CD4-positive, alpha-beta T cell treated with Interleukin-17A for 1 hour (primary cell): Measurements from ENCODE around the gene MAP3K1.

Experiments
- DNase-seq: peaks from one replicate; pipeline ENCODE4 v3.0.0-alpha.2; 2020

MAP3K1 gene

DNA sequence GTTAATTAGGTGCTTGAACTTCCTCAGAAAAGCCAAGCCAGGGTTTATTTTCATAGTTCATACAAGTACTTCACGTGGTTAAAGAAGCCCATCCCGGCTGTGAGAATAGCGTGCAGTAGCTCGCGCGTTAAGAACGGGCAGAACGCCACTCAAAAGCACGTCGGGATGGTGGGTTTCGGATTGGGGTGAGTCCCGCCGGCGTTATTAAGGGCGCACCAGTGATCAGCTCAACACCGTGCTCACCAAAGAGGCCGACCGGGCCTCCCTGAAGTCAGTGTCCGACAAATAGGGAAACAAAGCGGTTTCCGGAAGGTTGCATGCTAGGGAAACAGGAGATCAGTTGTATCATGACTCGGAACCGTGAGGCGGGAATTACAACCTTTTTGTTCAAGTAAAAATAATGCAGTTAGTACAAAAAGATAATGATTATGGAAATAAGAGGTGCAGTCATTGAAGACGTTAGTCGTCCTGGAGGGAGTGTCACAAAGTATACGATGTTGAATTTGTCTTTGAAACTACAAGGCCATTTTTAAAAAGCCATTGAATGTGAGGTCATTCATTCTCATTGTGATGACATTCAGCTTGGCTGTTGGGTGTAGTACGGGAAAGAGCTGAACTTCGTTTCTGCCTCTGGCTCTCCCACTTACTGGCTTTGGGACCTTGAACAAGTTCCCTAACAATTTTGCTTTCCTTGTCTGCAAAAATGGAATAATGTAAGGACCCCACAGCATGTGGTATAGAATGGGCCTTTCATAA lies 95.0 kb downstream of the MAP3K1 start:
- DNase-seq: no peak

DNA sequence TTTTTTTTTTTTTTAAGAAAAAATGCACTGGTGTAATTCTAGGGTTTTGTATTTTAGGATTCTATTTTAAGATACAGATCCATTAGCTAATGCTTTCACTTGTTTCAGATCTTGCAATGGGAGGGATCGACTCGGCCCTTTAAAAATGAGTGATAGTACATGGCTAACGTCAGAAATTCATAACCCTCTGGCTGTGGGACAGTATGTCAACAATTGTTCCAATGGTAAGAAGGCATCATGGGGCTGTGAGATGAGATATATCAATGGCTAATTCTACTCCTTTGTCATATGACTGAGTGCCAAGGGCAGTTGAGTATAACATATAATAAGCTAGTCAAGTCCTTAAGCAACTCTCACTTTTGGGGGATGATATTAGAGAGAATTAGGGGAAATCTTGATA lies 98.4 kb downstream of the MAP3K1 start:
- no peak for DNase-seq

- no peak for DNase-seq
These were observed 99.3 kb downstream of the MAP3K1 start for GRCh38 chr5:56914678-56915077.

DNA sequence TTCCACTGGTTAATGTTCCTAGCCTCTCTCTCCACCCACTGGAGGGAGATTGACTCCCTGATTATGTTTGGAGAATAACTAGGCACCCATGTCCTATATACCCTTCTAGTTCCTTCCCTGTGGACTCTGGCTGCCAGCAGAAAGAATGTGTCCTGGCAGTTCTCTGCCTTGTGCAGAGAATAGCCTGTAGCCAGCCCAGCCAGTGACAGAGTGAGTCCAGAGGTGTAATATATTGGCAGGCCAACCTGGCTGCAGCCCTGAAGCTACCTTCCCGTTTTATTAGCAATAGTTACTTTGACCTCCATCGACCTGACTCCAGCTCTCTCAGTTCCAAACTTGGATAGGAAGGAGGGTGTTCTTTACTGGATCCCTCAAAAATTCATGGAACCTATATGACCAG lies 102.2 kb downstream of the MAP3K1 start:
- no peak for DNase-seq

DNA sequence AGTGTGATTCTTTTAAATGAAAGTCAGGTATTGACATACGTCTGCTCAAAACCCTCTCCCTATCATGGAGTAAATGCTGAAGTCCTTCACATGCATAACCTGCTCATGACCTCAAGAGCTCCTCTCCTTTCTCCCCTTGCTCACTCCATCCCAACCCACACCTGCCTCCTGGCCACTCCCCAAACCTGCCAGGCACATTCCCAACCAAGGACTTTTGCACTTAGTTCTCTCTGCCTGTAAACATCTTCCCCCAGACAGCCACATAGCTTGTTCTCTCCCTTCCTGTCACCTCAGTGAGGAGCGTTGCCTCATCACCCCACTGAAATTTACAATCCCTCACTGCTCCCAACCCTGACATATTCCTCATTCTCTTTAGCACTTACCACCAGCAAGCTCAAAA lies 102.7 kb downstream of the MAP3K1 start:
- no peak for DNase-seq

DNA sequence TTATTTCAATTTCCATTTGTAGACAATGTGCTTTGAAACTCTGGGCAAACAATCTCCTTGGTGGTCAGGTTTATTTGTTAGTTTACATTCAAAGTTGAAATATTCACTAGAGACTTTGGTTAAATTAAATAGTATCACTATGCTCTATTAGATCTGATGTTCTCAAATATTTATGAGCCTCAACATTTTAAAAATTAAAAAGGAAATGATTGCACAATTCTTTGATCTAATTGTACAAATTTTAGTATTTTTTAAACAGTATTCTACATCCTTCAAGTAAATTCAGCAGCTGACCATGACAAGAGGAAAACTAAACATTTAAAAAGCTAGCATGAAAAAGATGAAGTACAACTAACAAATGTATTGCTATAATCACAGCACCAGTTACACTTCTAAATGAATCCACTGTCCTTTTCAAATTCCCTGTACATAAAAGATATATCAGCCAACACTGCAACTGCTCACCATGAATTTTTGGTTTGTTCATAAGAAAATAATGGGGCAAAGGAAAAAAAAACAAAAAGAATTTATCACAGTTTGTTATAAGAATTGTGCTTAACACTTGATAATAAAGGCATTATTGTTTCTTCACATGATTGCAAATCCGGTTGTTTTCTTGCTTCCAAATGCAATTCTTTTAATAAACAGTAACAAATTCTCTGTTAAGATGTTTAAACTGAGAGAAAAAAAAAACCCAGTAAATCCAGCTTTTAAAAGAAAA lies 104.8 kb downstream of the MAP3K1 start:
- DNase-seq: no peak

DNA sequence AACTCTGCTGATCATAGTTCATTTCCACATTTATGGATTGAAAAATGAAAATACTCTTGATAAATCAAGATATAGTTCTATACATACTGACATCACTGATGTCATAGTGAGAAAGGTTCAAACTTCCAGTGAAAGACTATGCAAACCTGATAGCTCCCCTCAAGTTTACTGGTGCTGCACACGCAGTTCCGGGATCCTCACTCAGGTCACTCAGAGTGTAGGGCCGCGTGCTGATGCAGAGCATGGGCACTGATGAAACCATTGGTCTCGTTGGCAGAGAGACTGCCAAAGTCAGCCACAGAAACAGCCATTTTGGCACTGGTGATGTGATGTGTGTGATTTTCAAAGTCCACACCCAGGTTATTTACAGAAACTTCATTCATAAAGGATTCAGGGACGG lies 107.6 kb downstream of the MAP3K1 start:
- no peak for DNase-seq

DNA sequence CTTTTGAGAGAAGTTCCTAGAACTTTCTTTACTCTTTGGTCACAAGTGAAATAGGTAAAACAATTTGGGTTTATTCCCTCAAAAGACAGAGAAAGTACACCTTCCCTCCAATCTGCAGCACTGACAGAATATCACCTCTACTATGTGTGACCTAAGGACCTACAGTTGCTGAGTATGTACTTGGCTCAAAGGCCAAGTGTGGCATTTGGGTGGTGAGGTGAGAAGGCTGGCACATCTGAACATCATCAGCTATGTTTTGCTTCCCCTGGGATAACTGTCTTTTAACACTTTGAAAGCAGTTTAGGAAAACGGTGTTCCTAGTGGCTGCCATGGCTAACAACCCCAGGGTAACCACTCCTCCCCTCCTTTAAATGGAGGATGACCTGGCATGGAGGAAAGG lies 119.0 kb downstream of the MAP3K1 start:
- no peak for DNase-seq

GRCh38 chr5:56938858-56939257 lies 123.5 kb downstream of the MAP3K1 start:
- DNase-seq: no peak

- no peak for DNase-seq
These were observed 126.6 kb downstream of the MAP3K1 start for GRCh38 chr5:56941981-56942380.
